ENCODE data around the gene JPH3.

JPH3 gene

GRCh38 chr16:87621976-87622713, 19.8 kb downstream of the JPH3 start:
- no peak for DNase-seq (ENCODE audit: extremely low spot score)
- no peak for TF ChIP-seq CTCF (IDR thresholded peaks at IDR 0.05; ENCODE audit: control extremely low read depth, extremely low read depth, low read depth, missing control alignments)
- CTCF ChIA-PET: no interaction called here
- POLR2A ChIA-PET: no interaction called here

GRCh38 chr16:87622756-87623319, 20.5 kb downstream of the JPH3 start:
- POLR2A ChIA-PET: no interaction called here
- CTCF ChIA-PET: no interaction called here
- TF ChIP-seq CTCF (IDR thresholded peaks at IDR 0.05; ENCODE audit: control extremely low read depth, extremely low read depth, low read depth, missing control alignments): no peak
- no peak for DNase-seq (ENCODE audit: extremely low spot score)

GRCh38 chr16:87625241-87625797, 23.0 kb downstream of the JPH3 start:
- CTCF ChIA-PET: interaction anchor here (5.1 kb wide), 1 partner anchor 10 kb away, joined by 28 read pairs; no protein-coding TSS in a partner anchor
- no peak for TF ChIP-seq CTCF (IDR thresholded peaks at IDR 0.05; ENCODE audit: control extremely low read depth, extremely low read depth, low read depth, missing control alignments)
- POLR2A ChIA-PET: no interaction called here
- no peak for DNase-seq (ENCODE audit: extremely low spot score)

- ChIA-PET CTCF (interaction anchor here (5.1 kb wide), 1 partner anchor 9 kb away, joined by 28 read pairs; no protein-coding TSS in a partner anchor), POLR2A (interaction anchor here (0.6 kb wide), 1 partner anchor 138 kb away, joined by 5 read pairs; no protein-coding TSS in a partner anchor)
- DNase-seq (ENCODE audit: extremely low spot score): no peak
- TF ChIP-seq CTCF (IDR thresholded peaks at IDR 0.05; ENCODE audit: control extremely low read depth, extremely low read depth, low read depth, missing control alignments): no peak
Measured at GRCh38 chr16:87626401-87626800, 24.1 kb downstream of the JPH3 start.

GRCh38 chr16:87626905-87627304, 24.6 kb downstream of the JPH3 start:
- TF ChIP-seq CTCF (IDR thresholded peaks at IDR 0.05; ENCODE audit: control extremely low read depth, extremely low read depth, low read depth, missing control alignments): no peak
- no peak for DNase-seq (ENCODE audit: extremely low spot score)
- POLR2A ChIA-PET: no interaction called here
- CTCF ChIA-PET: interaction anchor here (1.0 to 5.1 kb wide), 2 partner anchors 9 to 15 kb away, joined by 3 to 28 read pairs; no protein-coding TSS in a partner anchor

GRCh38 chr16:87627542-87628245, 25.4 kb downstream of the JPH3 start:
- ChIA-PET POLR2A (interaction anchor here (0.6 kb wide), 1 partner anchor 117 kb away, joined by 4 read pairs; no protein-coding TSS in a partner anchor), CTCF (interaction anchor here (1.0 to 5.1 kb wide), 2 partner anchors 8 to 16 kb away, joined by 3 to 28 read pairs; no protein-coding TSS in a partner anchor)
- no peak for TF ChIP-seq CTCF (IDR thresholded peaks at IDR 0.05; ENCODE audit: control extremely low read depth, extremely low read depth, low read depth, missing control alignments)
- no peak for DNase-seq (ENCODE audit: extremely low spot score)
